C4-2B (cell line): ENCODE data around the gene SLC2A8.

Source experiments
- ZFX ChIP-seq: fragments of 450-650 bp; IDR thresholded peaks from 2 replicates; pipeline ENCODE4 v1.6.1; 2017
- TF ChIP-seq, protein P1 (sequence below): fragments of 450-650 bp; conservative IDR thresholded peaks from 2 replicates; pipeline ENCODE4 v1.5.1; 2017; ENCODE audit warnings: mild to moderate bottlenecking

DNA sequence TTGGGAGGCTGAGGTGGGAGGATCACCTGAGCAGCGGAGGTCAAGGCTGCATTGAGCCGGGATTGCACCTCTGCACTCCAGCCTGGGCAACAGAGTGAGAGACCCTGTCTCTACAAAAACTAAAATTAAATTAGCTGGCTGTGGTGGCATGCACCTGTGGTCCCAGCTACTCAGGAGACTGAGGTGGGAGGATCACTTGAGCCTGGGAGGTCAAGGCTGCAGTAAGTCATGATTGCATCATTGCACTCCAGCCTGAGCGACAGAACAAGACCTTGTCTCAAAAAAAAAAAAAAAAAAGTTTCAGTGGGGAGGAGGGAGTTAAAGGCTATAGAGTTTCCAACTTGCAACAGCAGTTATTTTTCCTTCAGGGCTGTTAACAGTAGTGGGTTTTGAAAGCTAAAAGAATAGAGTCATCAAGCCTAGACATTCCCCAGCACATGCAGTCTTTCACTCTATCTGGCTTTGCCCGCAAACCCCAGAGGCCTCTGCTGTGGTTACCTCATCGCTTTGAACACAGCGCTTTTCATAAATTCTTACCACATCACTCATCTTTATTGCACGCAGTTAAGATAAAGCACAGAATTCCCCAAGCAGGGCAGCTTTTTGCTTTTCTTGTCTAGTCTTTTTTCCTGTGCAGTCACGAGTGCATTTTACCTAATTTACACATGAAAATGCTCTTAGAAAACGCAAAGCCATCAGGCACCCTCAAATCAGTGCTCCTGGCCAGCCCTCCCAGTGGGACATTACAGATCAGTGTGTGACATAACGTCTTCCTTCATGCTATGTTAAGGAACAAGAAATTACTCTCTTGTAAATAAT lies 8.7 kb upstream of the SLC2A8 start:
- TF ChIP-seq, protein P1, sequence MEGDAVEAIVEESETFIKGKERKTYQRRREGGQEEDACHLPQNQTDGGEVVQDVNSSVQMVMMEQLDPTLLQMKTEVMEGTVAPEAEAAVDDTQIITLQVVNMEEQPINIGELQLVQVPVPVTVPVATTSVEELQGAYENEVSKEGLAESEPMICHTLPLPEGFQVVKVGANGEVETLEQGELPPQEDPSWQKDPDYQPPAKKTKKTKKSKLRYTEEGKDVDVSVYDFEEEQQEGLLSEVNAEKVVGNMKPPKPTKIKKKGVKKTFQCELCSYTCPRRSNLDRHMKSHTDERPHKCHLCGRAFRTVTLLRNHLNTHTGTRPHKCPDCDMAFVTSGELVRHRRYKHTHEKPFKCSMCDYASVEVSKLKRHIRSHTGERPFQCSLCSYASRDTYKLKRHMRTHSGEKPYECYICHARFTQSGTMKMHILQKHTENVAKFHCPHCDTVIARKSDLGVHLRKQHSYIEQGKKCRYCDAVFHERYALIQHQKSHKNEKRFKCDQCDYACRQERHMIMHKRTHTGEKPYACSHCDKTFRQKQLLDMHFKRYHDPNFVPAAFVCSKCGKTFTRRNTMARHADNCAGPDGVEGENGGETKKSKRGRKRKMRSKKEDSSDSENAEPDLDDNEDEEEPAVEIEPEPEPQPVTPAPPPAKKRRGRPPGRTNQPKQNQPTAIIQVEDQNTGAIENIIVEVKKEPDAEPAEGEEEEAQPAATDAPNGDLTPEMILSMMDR, result no peak
- no peak for TF ChIP-seq ZFX
